ENCODE data around the gene FAM174B.

DNA sequence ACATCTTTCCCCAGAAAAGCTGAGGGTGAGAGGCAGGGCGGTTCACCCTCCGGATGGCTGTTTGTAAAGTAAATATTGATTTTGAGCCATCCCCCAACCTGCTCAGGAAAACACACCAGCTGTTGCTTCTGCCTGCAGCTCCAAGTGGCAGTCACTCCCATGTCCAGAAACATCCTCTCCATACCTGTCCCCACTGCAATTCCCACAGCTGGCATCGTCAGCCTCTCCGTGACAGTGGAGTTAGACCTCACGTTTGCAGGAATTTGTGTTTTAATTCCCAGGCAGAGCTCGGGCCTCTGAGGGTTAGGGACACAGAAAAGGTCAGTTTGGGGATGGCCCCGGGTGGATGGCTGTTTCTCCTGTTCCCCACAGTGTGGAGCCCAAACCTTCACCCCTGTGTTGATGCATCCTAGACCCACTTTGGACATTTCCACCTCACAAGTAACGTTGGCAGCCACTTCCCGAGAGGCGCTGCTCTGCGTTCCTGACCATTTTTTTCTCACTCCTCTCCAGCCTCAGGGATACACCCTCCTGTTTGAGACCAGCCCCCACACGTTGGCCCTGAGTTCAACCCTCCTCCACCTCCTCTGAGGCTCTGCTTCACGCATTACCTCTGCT is 11.8 kb upstream of the FAM174B start:
- TF ChIP-seq, protein P1, sequence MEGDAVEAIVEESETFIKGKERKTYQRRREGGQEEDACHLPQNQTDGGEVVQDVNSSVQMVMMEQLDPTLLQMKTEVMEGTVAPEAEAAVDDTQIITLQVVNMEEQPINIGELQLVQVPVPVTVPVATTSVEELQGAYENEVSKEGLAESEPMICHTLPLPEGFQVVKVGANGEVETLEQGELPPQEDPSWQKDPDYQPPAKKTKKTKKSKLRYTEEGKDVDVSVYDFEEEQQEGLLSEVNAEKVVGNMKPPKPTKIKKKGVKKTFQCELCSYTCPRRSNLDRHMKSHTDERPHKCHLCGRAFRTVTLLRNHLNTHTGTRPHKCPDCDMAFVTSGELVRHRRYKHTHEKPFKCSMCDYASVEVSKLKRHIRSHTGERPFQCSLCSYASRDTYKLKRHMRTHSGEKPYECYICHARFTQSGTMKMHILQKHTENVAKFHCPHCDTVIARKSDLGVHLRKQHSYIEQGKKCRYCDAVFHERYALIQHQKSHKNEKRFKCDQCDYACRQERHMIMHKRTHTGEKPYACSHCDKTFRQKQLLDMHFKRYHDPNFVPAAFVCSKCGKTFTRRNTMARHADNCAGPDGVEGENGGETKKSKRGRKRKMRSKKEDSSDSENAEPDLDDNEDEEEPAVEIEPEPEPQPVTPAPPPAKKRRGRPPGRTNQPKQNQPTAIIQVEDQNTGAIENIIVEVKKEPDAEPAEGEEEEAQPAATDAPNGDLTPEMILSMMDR (IDR thresholded peaks at IDR 0.05; ENCODE audit: borderline replicate concordance, extremely low read depth, low read length, poor library complexity, severe bottlenecking) = no peak
- TF ChIP-seq EZH2 (IDR thresholded peaks at IDR 0.05; ENCODE audit: borderline replicate concordance, low read depth, low read length, severe bottlenecking) = no peak

All from DND-41 (cell line).